OCI-LY7 (cell line): ENCODE data around the gene NLGN1.

Experiments used
- CTCF ChIP-seq: fragments of 200-600 bp; sonication (generic); conservative IDR thresholded peaks from 2 replicates; pipeline ENCODE4 v1.5.1; 2014; ENCODE audit warnings: mild to moderate bottlenecking, antibody characterized with exemption, low read length, moderate library complexity, mixed read lengths
- EZH2phosphoT487 ChIP-seq: fragments of 200-600 bp; sonication (generic); IDR thresholded peaks from 2 replicates; pipeline ENCODE4 v1.6.1; 2018; ENCODE audit warnings: low read depth, borderline replicate concordance, mild to moderate bottlenecking, mixed run types, antibody characterized with exemption, low read length, moderate library complexity, mixed read lengths

DNA sequence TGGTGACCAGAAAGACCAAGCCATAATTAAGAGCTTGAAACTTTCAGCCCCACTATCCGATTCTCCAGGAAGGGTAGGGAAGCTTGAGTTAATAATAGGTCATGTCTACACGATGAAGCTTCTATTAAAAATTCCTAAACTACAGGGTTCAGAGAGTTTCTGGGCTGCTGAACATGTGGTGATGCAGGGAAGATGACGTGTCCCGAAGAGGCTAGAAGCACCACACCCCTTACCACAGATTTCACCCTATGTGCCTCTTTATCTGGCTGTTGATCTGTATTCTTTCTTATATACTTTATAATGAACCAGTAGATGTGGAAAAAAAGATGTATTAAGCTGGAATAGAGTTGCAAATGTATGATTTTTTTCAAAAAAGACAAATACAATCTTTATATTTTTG, 473.4 kb downstream of the NLGN1 start:
- TF ChIP-seq CTCF = no peak
- TF ChIP-seq EZH2phosphoT487 = no peak
